ENCODE data around the gene PHACTR3.

Gene PHACTR3

DNA sequence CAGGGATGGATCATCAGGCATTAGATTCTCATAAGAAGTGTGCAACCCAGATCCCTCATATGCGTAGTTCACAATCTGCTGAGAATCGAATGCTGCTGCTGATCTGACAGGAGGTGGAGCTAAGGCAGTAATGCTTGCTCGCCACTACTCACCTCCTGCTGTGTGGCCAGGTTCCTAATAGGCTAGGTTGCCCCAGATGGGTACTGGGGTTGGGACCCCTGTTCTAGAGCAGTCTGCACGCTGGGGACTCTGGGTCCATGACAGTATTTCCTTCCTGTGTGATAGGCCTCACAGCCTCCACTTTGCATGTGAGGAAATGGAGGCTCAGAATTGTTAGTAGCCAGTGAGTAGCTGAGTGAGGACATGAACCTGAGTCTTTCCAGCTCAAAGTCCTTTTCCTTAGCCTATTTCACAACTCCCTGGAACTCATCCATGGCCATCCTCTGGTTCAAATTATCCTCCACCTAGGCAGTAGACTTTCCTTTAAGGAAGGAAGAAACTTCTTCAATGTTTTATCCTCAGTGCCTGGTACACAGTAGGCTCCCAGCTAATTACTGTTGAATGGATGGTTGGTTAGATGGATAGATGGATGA lies 211.9 kb downstream of the PHACTR3 start:
- no peak overlapping the region for H3K27ac ChIP-seq
- H3K36me3 ChIP-seq (ENCODE audit: control insufficient read depth, insufficient read depth, low read length) = no peaks in the 10 kb centered on the region
- no peak overlapping the region for H2AFZ ChIP-seq
- H3K9ac ChIP-seq = no peak overlapping the region
- TF ChIP-seq, protein P1, sequence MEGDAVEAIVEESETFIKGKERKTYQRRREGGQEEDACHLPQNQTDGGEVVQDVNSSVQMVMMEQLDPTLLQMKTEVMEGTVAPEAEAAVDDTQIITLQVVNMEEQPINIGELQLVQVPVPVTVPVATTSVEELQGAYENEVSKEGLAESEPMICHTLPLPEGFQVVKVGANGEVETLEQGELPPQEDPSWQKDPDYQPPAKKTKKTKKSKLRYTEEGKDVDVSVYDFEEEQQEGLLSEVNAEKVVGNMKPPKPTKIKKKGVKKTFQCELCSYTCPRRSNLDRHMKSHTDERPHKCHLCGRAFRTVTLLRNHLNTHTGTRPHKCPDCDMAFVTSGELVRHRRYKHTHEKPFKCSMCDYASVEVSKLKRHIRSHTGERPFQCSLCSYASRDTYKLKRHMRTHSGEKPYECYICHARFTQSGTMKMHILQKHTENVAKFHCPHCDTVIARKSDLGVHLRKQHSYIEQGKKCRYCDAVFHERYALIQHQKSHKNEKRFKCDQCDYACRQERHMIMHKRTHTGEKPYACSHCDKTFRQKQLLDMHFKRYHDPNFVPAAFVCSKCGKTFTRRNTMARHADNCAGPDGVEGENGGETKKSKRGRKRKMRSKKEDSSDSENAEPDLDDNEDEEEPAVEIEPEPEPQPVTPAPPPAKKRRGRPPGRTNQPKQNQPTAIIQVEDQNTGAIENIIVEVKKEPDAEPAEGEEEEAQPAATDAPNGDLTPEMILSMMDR (IDR thresholded peaks at IDR 0.05) = no peak
- H3K4me3 ChIP-seq (ENCODE audit: low read depth, low read length) = no peak overlapping the region
- no peaks in the 10 kb centered on the region for H3K4me1 ChIP-seq
- no peak overlapping the region for H3K4me2 ChIP-seq (ENCODE audit: low read length)
- H3K9me3 ChIP-seq (ENCODE audit: control insufficient read depth, low read length) = no peaks in the 10 kb centered on the region
- no peaks in the 10 kb centered on the region for H3K79me2 ChIP-seq
- H3K27me3 ChIP-seq (ENCODE audit: control insufficient read depth, insufficient read depth, low read length) = no peaks in the 10 kb centered on the region

DNA sequence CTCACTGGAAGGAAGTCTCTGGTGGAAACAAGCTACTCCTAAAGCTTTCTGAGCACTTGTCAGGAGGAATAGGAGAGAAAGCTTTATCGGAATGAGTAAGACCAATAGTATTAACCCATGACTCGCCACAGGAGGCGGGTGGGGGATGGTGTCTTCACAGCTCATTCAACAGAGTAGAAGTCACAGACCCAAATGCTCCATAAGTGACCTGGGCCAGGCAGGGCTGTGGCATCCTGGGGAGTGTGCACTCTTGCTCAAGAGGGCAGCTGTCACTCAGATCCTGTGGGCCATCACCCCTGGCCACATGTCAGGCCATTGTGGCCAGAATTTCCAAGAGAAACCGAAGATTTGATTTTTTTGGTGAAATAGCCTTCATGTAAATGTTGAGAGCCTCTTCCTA lies 213.1 kb downstream of the PHACTR3 start:
- H2AFZ ChIP-seq = no peak overlapping the region
- no peaks in the 10 kb centered on the region for H3K79me2 ChIP-seq
- no peak overlapping the region for H3K9ac ChIP-seq
- H3K9me3 ChIP-seq (ENCODE audit: control insufficient read depth, low read length) = no peaks in the 10 kb centered on the region
- H3K27ac ChIP-seq = no peak overlapping the region
- H3K27me3 ChIP-seq (ENCODE audit: control insufficient read depth, insufficient read depth, low read length) = no peaks in the 10 kb centered on the region
- TF ChIP-seq, protein P1 (IDR thresholded peaks at IDR 0.05) = no peak
- no peak overlapping the region for H3K4me2 ChIP-seq (ENCODE audit: low read length)
- H3K36me3 ChIP-seq (ENCODE audit: control insufficient read depth, insufficient read depth, low read length) = no peaks in the 10 kb centered on the region
- no peak overlapping the region for H3K4me3 ChIP-seq (ENCODE audit: low read depth, low read length)
- no peaks in the 10 kb centered on the region for H3K4me1 ChIP-seq

DNA sequence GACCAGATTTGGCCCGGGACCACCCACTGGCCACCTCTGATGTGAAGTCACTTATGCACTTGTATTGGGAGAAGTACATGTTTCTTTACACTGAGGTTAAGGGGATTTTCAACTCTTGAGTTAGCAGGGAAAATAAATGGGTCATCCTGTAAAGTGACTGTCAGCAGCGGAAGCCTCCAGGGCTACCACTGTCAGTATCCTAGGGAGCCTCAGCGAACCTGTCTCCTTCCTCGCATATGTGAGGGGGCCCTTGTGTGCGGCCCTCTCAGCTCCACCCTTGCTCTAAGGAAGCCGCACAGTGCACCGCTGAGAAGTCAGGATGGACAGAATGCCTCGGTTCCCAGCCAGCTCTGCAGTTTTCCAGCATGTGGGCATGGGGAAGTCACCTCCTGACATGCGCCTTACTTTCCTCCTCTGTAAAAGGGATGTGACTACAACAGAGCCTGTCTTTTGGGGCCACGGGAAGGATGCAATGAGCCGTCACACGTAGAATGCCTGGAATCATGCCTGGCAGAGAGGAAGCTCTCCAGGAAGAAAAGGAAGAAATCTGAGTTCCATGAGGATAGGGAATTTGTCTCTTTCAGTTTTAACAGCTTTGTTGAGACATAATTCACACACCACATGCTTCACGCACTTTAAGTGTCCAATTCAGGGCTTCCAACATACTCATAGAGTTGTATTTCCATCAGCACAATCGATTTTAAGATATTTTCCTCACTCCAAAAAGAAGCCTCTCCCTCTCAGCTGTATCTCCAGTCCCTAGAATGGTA lies 213.7 kb downstream of the PHACTR3 start:
- Histone ChIP-seq H3K9ac (no peak overlapping the region), H3K27me3 (ENCODE audit: control insufficient read depth, insufficient read depth, low read length) (no peaks in the 10 kb centered on the region), H2AFZ (no peak overlapping the region), H3K27ac (no peak overlapping the region), H3K4me1 (no peaks in the 10 kb centered on the region), H3K79me2 (no peaks in the 10 kb centered on the region), H3K36me3 (ENCODE audit: control insufficient read depth, insufficient read depth, low read length) (no peaks in the 10 kb centered on the region), H3K4me2 (ENCODE audit: low read length) (no peak overlapping the region), H3K4me3 (ENCODE audit: low read depth, low read length) (no peak overlapping the region), H3K9me3 (ENCODE audit: control insufficient read depth, low read length) (no peaks in the 10 kb centered on the region)
- TF ChIP-seq, protein P1 (IDR thresholded peaks at IDR 0.05) = no peak

DNA sequence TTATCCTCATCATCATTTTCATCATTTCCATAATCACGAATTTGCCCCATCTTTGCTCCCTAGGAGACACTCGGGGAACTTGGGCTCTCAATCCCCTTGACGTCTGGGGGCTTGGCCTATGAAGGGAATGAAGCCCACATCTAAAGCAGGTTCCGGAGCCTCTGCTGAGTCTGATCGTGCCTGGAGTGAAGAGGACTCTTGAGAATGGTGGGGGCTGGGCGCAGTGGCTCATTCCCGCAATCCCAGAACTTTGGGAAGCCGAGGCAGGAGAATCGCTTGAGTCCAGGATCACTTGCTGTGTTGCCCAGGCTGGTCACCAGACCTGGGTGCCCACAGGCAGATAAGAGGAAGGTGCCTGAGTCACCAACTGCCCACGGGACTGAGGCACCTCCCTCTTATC lies 214.6 kb downstream of the PHACTR3 start:
- Histone ChIP-seq H3K27me3 (ENCODE audit: control insufficient read depth, insufficient read depth, low read length) (no peaks in the 10 kb centered on the region), H3K36me3 (ENCODE audit: control insufficient read depth, insufficient read depth, low read length) (no peaks in the 10 kb centered on the region), H3K4me1 (no peaks in the 10 kb centered on the region), H3K9ac (no peak overlapping the region), H3K4me2 (ENCODE audit: low read length) (no peak overlapping the region), H2AFZ (no peak overlapping the region), H3K79me2 (no peaks in the 10 kb centered on the region), H3K9me3 (ENCODE audit: control insufficient read depth, low read length) (no peaks in the 10 kb centered on the region), H3K4me3 (ENCODE audit: low read depth, low read length) (no peak overlapping the region), H3K27ac (no peak overlapping the region)
- TF ChIP-seq, protein P1 (IDR thresholded peaks at IDR 0.05) = no peak

Data from parathyroid adenoma (tissue), 2 donors.